Kidney tubule cell (primary cell): ENCODE data around the gene EXOC7.
"Not testable (repeated sequence)": the region's sequence is repeated elsewhere in the genome, so short reads cannot be mapped to it uniquely, and the experiment has no call there.

Experiments used
- DNase-seq: peaks from one replicate; pipeline ENCODE4 v3.0.0-alpha.2; 2018; ENCODE audit warnings: low spot score

The EXOC7 gene

DNA sequence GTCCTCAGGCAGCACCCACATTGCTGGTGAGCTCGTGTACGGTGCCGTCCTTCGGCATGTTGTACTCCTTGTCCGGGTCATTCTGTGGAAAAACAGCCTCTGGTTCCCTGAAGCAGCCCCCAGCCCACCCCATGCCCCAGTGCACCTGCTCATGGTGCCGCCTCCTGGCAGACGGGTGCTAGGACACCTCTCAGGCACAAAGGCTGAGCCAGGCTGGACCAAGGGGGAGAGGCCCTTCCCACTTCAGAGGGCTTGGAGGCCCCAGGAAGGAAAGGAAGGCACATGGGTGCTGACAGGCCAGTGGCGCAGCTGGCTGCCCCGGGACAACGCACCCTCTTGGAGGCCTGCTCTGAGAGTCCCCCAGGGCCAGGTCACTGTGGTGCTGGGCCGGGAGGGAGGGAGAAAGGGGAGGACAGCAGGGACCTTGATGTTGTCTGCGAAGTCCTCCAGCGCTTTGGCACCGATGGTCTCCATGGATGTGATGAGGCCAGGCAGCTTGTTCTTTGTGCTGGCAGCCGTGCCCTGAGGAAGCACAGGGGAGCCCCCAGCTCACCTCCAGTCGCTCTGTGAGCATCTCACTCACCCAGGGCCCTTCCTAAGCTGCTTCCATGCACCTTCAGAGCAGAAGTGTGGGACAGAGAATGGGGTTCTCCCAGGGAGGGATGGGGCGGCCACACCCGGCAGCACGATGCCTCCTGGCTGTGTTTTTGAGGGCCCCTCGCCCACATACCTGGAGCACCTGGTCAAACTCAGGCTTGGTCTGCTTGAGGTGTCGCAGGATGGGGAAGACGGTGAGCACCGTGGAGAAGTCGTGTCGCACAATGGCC is 15.3 kb downstream of the EXOC7 start:
- no peak for DNase-seq

DNA sequence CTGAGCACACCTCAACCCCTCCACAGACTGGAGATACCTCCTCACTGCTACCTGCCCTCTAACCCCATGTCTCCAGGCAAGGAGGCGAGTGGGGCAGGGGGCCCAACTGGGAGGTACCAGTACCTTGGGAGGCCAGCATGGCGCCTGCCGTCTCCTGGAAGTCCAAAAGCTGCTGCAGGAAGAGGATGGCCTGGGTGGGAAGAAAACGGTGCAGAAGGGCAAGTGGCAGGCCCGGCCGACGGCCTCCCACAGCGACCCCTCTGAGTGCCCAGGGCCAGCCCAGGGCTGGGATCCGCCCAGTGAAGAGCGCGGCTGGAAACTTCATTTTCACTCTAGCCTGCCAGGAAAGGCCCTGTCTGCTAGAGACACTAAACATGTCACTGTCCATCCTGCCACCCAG is 16.1 kb downstream of the EXOC7 start:
- no peak for DNase-seq

DNA sequence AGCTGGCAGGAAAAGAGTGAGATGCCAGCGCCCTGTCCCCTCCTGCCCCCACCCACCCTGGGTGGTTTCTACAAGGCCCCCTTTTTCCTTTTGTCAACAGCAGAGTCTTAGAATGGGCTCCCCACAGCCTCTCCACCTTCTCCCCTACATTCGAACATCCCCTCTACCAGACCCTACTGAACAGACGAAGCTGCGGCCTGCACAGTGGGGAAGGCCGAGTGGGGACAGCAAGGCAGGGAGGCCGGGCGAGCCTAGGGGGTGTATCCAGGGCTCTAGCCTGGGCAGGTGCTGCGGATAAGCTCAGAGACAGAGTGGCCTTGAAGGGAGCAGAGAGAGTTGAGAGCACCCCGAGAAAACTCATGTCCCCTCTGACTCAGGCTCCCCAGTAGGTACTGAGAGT is 17.2 kb downstream of the EXOC7 start:
- DNase-seq, result no peak

DNA sequence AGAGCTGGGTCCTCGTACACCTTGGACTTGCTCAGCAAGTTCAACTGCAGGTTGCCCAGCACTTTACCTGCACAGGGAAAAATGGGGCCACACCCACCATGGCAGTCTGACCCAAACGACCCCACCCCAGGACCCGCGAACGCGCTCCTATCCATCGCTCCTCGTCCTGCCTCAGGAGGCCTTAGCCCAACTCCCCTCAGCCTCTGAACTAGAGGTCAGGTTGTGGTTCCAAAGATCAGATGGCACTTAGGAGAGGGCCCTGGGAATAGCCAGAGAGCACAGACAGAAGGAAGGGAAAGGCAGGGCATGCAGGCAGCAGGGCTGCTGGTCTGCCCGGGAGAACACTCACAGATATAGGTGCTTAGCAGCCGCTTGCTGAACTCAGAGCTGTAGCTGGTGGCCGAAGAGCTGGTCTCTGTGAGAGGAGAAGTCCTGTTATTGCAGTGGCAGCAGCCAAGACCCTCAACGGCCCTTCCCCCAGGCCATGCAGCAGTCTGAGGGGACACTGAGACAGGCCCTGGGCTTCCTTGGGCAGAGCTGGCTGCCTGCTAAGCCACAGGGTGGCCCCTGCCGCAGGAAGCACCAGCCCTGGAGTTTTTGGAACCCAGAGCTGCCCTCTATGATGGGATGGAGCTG is 17.7 kb downstream of the EXOC7 start:
- no peak for DNase-seq

DNA sequence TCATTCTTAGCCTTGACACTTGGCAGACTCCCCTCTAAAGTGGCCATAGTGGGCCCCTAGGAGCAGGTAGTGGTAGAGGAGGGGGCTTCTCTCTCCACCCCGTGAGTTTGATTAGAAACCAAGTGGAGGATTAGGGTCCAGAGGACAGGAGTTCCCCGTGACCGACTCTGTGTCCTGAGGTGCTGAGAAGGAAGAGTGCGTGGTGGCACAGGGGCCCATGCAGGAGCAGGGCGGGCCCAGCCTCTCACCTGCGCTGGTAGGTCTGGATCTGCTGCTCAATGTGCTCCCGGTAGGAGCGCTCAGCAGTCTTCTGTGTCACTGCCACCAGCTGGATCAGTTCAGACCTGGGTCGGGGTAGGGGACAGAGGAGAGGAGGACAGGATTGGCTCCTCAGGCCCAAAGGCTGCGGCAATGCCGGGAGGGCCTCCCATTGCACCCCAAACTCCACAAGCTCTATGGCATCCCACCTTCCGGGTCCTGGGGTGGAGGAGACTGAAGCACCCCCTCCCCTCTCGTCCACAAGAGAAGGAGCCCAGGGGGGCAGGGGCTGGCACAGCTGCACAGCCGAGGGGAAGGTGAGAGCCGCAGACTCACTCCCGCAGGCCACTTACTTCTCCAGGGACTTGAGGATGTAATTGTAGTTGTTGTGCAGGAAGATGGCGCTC is 18.4 kb downstream of the EXOC7 start:
- no peak for DNase-seq

DNA sequence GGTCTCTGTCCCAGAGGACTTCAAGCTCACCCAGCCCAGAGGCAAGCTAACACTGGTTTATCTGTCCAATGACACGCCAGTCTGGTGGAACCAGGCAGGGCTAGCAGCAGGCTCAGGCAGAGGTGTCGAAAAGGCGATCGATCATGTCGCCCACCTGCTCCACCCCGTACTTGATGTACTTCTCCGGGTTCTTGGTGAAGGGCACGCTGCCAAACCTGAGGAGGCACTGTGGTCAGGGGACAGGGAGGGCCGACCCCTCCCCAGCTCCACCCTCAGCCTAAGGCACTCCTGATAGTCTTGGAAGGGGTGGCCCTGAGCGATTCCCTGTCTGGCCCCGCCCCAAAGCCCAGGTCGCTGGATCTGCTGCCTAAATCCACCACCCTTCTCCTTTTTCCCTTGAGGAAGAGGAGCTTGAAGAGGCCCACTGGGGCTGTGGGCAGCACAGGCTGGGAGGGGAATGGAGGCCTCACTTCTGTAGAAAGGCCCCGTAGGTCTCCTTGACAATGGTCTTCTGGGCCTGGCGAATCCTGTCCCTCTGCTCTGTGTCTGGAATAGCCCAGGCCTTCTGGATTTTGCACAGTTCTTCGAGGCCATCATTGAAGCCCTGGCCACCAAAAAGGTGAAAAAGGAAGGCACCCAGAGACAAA is 19.9 kb downstream of the EXOC7 start:
- DNase-seq, result no peak

DNA sequence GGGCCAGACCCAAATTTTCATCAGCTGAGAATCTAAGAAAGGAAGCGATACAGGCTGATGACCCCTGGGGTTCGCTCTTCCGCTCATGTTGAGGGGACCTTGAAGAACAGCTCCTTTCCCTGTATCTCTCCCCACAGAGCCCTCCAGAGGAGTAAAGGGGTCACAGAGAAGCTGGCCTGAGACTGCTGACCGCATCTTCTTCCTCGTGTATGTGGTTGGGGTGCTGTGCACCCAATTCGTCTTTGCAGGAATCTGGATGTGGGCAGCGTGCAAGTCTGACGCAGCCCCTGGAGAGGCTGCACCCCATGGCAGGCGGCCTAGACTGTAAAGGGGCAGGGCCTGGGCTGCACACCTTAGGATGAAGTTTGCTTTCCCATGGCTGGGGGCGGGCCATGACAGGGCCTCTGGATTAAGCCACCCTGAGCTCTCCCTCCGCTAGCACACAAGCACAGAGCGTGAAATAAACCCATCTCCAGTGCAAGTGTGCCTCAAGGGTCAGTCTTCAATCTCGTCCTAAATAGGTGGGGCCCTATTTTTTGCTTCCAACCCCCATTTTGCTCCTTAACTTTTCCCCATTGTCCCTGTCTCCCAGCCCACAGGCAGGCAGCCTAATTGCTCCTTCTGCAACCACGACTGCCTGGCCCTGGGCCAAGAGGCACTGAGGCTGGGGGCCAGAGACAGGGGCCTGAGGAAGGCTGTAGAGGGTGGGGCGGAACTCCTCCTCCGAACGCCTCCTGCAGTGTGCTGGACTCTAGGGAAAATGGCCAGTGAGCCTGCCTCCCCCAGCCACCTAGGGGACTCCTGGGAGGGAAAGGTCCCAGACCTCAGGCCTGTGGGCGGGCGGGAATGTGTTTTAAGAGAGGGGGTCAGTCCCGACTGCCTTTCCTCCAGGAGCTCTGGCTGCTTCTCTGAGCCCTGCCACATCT is 21.0 kb downstream of the EXOC7 start:
- DNase-seq, result no peak

DNA sequence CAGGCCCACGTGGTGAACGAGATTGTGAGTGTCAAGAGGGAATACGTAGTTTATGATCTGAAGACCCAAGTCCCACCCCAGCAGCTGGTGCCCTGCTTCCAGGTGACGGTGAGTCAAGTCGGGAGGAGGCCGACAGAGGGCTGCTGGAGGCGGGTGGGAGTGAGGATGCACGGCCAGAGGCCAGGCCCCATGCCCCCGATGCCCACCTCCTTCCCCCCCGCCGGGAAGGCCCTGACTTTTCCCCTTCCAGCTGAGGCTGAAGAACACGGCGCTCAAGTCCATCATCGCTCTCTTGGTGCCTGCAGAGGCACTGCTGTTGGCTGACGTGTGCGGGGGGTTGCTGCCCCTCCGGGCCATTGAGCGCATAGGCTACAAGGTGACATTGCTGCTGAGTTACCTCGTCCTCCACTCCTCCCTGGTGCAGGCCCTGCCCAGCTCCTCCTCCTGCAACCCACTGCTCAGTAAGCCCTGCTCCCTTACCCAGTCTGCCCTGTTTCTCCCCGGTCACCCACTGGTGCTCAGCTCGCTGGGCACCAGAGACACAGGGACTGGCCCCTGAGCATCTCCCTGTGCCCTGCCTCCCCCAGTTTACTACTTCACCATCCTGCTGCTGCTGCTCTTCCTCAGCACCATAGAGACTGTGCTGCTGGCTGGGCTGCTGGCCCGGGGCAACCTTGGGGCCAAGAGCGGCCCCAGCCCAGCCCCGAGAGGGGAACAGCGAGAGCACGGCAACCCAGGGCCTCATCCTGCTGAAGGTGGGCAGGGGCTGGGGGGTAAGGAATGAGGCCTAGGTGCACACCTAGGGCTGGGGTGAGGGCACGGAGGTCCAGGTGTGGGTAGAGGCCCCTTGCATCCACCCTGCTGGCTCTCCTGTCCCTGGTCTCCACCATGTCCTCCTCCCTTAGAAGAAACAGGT is 22.0 kb downstream of the EXOC7 start:
- no peak for DNase-seq

DNA sequence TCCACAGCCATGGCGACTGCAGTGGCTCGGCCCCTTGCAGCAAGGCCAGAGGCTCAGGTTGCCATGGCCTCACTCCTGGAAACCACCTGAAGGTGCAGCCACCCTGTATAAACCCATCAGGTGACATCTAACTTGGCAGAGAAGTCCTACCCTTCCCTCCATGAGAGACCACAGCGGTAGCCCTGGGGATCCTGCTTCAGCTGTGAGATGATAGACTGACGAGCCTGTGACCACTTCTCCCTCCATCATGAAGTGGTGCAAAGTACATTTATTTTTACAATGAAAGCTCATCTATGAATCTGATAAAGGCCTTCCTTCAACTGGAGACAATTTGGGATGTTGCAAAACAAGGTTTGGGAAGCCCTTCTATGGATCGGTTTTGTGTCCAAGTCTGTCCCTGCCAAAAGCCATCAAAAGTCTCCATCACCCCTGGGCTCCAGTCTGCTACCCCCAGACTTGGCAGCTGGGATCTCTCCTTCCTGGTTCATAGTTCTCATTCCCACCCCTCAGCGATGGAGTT is 22.8 kb downstream of the EXOC7 start:
- no peak for DNase-seq

DNA sequence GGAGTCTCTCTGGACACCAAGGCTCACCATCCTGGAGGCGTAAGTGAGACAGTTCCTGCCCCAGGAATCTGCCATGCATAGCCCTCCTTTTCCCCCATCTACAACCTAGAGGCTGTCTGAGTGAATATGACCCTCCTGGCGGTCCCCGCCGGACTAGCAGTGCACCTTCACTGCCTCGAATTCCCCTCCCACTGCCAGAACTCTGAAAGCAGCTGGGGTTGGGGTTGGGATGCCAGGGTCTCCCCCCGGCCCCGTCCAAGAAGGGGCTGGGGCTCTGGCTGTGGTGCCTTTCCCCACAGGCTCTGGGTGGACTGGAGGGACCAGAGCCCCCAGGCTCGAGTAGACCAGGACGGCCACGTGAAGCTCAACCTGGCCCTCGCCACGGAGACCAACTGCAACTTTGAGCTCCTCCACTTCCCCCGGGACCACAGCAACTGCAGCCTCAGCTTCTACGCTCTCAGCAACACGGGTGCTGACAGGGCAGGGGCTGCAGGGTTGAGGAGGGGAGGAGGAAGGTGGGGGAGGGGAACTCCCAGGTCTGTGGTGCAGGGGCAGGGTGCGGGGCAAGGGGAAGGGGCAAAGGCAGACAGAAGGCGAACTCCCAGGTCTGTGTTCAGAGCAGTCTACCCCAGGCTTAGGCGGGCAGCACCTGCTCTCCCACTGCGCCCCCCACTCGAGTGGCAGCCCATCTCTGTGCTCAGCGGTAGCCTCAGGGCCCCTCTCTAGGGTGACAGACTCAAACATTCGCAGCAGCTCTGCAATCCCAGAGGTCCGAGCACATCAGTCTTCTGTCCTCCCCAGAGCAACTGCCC is 23.4 kb downstream of the EXOC7 start:
- DNase-seq, result no peak

DNA sequence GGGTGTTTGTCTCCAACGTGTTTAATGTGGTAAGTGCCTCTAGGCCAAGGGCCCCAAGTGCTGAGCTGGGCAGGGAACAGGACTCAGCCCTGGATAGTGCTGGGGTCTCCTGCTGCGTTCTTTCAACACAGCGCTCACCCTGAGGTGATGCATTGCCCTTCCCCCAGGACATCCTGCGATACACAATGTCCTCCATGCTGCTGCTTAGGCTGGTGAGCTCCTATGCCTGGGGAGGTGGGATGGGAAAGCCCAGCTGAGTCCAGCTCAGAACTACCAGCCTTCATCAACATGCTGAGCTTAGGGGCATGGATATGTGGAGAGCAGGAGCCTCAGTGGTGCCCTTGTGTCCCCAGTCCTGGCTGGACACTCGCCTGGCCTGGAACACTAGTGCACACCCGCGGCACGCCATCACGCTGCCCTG is 24.0 kb downstream of the EXOC7 start:
- no peak for DNase-seq

DNA sequence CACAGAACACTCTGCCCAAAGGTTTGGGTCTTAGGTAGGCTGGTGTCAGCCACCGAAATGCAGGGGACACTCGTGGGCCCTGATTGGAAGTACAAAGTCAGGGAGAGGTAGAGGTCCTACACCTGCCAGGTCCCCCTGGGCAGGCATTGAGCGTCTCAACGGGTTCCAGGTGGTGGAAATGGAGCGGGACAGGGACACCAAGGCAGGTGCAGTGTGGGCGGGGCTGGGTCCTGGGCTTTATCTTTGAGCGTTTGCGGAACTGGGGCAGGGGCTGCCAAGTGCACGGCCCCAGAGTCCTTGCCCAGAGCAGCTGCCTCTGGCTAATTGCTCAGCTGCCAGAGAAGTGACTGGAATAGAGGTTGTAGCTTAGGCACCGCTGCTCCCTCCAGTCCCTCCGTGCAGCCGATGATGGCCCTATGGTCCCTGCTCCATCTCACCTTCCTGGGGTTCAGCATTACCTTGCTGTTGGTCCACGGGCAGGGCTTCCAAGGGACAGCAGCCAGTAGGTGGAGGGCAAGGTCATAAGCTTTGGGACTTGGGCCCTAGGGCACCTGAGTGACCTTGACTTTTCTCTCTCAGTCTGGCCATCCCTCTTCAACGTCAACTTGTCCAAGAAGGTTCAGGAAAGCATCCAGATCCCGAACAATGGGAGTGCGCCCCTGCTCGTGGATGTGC is 24.6 kb downstream of the EXOC7 start, which contains the start of gene ZACN:
Gene ZACN (plus strand): TSS at position 323 of the 675 bp plus-strand sequence. CDS start 83 bp downstream, at position 406.
- DNase-seq, result no peak

DNA sequence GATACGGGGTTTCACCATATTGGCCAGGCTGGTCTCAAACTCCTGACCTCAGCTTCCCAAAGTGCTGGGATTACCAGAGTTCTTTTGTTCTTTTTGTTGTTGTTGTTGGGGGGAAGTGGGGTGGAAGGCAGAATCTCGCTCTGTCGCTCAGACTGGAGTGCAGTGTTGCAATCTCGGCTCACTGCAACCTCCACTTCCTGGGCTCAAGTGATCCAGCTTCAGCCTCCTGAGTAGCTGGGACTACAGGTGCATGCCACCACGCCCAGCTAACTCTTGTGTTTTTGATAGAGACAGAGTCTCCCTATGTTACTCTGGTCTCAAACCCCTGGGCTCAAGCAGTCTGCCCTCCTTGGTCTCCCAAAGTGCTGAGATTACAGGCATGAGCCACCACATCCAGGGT is 25.2 kb downstream of the EXOC7 start:
- not testable (repeated sequence) for DNase-seq

DNA sequence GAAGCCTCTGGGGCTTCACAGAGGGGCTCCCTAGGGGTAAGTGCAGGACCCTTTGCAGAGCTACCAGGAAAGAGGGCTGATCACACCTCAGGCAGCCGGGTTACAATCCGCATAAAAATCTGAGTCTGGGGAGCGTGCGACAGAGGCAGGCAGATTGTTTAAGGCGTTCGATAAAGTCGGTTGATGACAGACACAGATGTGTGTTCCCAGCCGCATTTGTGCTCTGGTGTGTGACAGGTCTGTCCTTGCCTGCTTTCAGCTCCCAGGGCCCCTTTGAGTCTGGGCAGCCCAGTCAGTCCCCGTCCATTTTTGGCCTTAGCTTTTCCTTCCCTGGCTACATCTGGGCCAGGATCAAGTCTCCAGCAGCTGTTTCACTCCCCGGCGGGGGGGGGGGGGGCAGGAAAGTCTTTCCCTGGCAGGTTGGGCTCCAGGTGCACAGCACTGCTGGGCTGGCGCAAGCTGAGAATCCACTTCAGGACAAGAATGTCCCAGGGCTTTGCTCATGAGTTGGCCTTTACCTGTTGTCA is 25.9 kb downstream of the EXOC7 start:
- DNase-seq, result no peak

DNA sequence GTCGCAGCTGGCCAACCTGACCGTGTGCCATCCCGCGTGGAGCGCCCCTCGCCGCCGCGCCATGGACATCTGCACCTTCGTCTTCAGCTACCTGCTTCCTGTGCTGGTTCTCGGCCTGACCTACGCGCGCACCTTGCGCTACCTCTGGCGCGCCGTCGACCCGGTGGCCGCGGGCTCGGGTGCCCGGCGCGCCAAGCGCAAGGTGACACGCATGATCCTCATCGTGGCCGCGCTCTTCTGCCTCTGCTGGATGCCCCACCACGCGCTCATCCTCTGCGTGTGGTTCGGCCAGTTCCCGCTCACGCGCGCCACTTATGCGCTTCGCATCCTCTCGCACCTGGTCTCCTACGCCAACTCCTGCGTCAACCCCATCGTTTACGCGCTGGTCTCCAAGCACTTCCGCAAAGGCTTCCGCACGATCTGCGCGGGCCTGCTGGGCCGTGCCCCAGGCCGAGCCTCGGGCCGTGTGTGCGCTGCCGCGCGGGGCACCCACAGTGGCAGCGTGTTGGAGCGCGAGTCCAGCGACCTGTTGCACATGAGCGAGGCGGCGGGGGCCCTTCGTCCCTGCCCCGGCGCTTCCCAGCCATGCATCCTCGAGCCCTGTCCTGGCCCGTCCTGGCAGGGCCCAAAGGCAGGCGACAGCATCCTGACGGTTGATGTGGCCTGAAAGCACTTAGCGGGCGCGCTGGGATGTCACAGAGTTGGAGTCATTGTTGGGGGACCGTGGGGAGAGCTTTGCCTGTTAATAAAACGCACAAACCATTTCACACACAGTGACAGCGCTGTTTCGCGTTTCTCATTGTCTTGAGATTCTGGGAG is 26.6 kb downstream of the EXOC7 start:
- no peak for DNase-seq

DNA sequence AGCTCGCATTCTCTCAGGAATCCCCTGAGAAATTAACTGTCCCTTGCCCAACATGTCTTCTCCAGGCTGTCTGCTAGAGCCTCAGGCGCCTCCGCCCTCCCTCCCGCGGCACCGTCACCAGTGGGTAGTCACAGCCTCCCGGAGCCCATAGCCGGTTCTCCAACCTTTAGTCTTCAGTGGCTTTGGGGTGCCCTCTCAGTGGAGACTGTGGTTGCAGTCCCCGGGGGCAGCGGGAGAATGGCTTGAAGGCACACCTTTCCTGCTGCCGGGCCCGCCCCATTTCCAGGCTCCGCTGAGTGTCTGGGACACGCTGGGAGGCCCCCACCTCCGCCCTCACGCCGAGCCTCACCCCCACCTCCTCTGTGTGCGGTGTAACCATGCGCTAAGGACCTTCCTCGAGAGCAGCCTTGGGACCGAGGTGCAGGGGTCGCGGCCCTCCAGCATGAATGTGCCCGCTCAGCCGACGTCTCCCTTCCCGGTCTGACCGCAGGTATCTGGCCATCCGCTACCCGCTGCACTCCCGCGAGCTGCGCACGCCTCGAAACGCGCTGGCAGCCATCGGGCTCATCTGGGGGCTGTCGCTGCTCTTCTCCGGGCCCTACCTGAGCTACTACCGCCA is 27.3 kb downstream of the EXOC7 start:
- DNase-seq, result no peak
